HepG2 (cell line): ENCODE data around the gene TK2. TPM values are rescaled to one million over a fixed set of nuclear protein-coding genes. Genes with fewer than 3 reads are reported as not detected.

Experiments
- SMAD1 ChIP-seq: sonication (generic); formaldehyde crosslinking; IDR thresholded peaks from 2 replicates; pipeline ENCODE4 v1.4.0; 2020; ENCODE audit warnings: missing genetic modification reagents, low read depth, mild to moderate bottlenecking, borderline replicate concordance
- ZBED4 ChIP-seq: sonication (generic); formaldehyde crosslinking; IDR thresholded peaks from 2 replicates; pipeline ENCODE4 v1.4.0; 2020; ENCODE audit warnings: missing genetic modification reagents, borderline replicate concordance
- ZNF225 ChIP-seq: sonication (generic); formaldehyde crosslinking; IDR thresholded peaks from 2 replicates; pipeline ENCODE4 v1.4.0; 2020; ENCODE audit warnings: mild to moderate bottlenecking, missing genetic modification reagents
- ZNF263 ChIP-seq: sonication (generic); formaldehyde crosslinking; IDR thresholded peaks from 2 replicates; pipeline ENCODE4 v1.4.0; 2020; ENCODE audit warnings: missing genetic modification reagents
- ZNF569 ChIP-seq: sonication (generic); formaldehyde crosslinking; IDR thresholded peaks from 2 replicates; pipeline ENCODE4 v1.5.0; 2020; ENCODE audit warnings: mild to moderate bottlenecking, missing genetic modification reagents, moderate library complexity, borderline replicate concordance
- ZNF800 ChIP-seq: sonication (generic); formaldehyde crosslinking; IDR thresholded peaks from 2 replicates; pipeline ENCODE4 v1.4.0; 2020; ENCODE audit warnings: missing genetic modification reagents
- polyA plus RNA-seq, 8 experiments: library from polyadenylated mRNA; depleted of rRNA in 3 of 8; stranded (reverse) in 7 of 8; unstranded in 1 of 8; fragments of >200 nt; fragmentation: Illumina TruSeq in 4 of 8; extraction: Trizol in 4 of 8; gene quantifications; 2 replicates each; pipeline versions ENCODE4 v1.2.1 to v1.2.3, GENCODE V29; 2011 to 2016; ENCODE audit warnings: low read depth in 4 of 8, missing spikeins in 1 of 8, mixed read lengths in 1 of 8; ENCODE audit not compliant: insufficient read depth in 1 of 8
- total RNA-seq, 5 experiments: library from RNA; depleted of rRNA; stranded (reverse); fragments of >200 nt; fragmentation: Illumina TruSeq; extraction: Trizol; gene quantifications; 2 replicates each; pipeline ENCODE4 v1.2.3, GENCODE V29; 2016; ENCODE audit warnings: low read depth in 1 of 5

The TK2 gene
- total and polyA plus RNA-seq, 2 of the 13 experiments (the other 11 are each of a cell fraction or from before 2014, with no cell fraction given): 18.7 to 21.0 TPM

DNA sequence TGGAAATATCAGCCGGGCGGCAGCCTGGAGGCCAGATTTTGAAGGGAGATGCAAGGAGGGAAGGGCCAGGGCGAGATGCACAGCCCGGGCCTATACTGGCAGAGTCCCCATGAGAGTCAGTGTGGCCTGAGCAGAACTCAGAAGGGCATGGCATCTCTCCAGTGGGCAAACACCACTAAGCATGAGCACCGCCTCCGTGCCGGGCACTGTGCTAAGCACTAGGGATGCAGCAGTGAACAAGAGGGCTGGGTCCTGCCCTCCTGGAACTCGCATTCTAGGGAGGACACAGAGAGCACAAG lies 33.5 kb downstream of the TK2 start (continued):
- TF ChIP-seq ZNF263 (CRISPR knock-in tag) (0 out of 2 replicates have a peak, but pooled peaks have one; percentile 44), ZBED4 (peak; percentile 9; the same call in 1 of the 2 replicates), ZNF800 (peak; percentile 17; the same call in 1 of the 2 replicates), ZNF225 (peak; percentile 39), ZNF569 (no peak), SMAD1 (CRISPR knock-in tag) (no peak)
